HG03025 (cell line): Measurements from ENCODE around the gene TRABD2B.

Source experiments
- ATAC-seq: cut with Tn5 transposase; IDR thresholded peaks from one replicate; pipeline ENCODE4 v1.9.1; 2021; ENCODE audit warnings: mild to moderate bottlenecking, moderate library complexity; ENCODE audit not compliant: unreplicated experiment, low FRiP score

Gene TRABD2B

DNA sequence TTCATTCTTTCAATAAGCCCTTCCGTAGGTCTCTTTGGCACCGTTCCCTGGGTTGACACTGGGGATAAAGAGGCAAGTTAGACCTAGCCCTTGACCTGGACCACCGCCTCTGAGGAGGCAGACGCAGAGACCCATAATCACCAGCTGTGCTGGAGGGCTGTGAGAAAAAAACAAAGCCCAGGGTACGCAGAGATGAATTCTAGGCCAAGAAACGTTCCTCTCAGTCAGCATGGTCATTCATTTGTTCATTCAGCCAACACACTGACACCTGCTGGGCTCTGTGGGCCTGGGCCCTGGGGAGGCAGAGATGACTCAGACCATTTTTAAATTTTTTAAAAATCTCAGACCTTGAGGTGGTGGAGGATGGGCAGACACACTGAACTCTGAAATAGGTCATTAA, 26.3 kb upstream of the TRABD2B start:
- no peak for ATAC-seq

DNA sequence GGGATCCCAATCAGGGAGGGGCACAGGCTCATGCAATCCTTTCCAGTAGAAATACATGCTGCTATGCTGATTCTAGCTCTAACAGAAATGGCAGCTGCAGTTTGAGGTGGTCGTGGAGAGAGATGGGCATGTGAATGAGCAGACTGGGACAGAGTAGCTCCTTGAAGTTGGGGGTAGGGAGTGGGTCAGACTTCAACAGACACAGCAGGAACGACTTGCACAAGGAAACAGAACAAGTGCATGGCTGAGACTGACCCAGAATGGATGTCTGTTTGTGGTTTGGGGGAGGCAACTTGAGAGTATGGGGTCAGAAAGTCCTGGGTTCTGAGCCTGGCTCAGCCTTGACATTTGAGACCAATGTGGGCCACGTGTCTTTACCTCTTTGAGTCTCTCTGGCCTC, 25.1 kb upstream of the TRABD2B start:
- ATAC-seq: no peak

DNA sequence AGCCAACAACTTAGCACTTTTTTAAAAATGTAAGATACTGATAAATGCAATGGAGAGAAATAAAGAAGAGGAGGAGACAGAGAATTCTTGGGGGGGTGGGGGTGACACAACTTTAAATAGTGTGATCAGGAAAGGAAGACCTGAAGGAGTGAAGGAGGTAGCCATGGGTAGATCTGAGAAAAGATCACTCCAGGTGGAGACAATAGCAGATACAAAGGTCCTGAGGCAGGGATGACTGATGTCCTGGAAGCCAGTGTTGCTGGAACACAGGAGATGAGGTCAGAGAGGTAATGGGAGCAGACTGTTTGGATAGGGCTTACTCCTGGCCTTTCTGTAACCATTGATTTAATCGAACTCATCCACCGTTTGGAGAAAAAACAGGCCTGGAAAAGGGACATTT, 24.6 kb upstream of the TRABD2B start:
- ATAC-seq: no peak

DNA sequence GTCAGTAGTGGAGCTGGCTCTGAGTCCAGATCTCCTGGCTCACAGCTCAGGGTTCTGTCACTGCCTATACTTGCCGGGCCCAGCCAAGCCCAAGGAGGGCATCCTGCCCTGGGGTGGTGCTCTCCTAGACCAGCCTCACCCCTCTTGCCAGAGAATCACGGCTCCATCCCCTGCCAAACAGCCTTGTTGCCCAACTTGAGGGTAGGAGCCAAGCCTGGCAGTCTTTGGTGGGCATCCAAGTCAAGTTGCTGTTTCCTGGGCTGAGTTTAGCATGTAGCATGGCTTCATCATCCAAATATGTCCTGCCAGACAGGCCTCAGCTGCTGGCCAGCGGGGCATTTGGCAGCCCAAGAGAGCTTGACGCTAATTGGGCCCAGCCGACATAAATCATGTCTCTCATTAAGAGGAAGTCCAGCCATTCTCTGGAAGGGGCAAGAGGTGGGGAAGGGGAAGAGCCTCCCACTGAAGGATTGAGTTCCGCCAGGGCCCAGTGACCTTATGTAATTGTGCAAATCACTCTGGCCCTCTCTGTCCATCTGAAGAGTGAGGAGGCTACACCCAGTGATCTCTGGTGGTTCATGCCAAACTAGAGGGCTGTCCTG, 22.6 kb upstream of the TRABD2B start:
- no peak for ATAC-seq

DNA sequence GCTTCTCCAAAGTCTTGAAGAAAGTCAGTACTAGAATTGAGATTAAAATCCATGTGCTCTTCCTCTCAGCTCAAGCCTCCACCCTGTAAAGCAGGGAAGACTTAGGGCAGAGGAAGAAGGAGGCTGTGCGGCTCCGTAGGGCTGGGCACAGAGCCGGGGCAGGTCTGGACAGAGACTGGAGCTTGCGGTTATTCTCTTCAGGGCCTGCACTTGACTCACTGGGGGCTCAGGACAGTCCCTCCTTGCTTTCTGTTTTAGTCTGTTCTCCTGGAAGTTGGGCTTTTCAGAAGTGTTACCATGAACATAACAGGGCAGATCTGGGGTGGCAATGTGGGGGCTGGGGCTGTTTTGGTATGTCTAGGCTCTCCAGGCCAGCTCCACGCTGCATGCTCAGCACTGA, 21.6 kb upstream of the TRABD2B start:
- no peak for ATAC-seq

DNA sequence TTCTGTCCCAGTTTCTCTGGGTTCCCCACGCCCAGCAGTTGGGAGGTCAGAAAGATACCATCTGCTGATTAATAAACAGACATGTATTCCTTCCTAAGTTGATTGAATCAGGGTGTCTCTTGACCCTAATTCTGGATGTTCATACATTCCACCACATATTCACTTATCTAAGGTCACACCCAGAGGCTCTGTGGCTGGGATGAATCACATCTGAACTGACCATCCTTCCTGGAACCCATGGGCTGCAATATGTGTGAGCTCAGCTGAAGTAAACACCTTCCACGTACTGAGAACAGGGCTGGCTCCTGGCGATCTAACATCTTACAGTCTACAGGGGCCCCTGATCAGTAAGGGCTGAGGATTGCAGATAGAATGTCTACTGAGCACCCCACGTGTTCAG, 20.5 kb upstream of the TRABD2B start:
- ATAC-seq: no peak

DNA sequence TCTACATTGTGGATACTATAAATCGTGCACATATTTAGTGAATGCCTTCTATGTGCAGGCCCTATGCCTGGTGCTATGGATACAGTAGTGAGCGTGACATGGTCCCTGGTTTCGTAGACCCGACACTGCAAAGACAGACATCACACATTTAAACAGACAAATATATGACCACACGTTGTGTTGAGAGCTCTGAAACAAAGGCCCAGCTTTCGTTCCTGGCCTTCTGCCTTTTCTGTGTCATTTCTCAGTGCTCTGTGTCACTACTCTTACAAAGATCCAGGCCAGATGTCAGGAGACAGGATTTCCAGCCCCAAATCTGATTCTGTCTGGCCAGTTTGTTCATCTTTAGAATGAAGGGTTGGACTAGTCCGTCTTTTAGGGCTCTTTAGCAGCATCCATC, 19.3 kb upstream of the TRABD2B start:
- no peak for ATAC-seq

DNA sequence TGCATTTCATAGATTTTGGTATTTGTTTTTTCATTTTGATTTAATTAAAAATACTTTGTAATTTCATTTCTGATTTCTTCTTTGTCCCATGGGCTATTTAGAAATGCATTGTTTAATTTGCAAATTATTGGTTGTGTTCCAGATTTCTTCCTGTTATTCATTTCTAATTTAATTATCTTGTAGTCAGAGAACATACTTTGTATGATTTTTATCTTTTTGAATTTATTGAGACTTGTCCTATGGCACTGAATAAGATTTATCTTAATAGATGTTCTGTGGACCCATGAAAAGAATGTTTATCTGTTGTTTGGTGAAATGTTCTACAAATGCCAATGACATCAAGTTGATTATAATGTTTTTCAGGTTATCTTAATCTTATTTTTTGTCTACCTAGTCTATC, 16.1 kb upstream of the TRABD2B start:
- ATAC-seq: no peak

DNA sequence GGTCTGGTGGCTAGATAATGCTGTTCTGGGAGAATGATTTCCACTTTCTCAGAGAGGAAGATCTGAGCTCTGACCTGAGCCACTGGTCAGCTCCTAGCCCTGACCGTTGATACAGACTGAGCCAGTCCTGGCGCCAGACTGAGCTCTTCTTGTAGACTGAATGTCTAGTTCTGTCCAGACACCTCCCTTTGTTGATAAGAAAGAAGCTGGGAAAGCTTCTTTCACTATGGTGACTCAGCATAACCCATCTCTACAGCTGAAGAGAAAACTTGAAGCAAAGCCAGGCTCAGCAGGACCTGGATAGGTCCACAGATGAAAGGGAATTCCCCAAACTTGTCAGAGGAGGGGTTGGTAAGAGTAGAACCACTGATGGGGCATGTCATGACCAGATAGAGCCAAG, 9.9 kb upstream of the TRABD2B start:
- ATAC-seq: no peak

DNA sequence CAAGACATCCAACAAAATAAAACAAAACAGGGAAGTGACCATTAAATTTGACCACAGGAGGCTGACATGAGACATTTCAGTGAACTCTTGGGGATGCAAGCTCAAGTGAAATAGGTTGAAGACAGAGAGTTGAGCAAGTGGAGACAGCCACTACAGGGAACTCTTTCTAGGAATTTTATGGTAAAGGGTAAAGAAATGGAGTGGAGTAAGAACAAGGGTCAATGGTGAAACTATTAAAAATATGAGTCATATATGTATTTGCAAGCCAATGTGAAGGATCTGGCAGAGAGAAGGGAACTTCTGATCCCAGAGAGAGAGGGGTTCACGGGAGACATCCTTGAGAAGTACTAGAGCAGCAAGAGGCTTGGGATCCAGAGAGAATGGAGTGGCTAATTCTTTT, 9.1 kb upstream of the TRABD2B start:
- no peak for ATAC-seq

DNA sequence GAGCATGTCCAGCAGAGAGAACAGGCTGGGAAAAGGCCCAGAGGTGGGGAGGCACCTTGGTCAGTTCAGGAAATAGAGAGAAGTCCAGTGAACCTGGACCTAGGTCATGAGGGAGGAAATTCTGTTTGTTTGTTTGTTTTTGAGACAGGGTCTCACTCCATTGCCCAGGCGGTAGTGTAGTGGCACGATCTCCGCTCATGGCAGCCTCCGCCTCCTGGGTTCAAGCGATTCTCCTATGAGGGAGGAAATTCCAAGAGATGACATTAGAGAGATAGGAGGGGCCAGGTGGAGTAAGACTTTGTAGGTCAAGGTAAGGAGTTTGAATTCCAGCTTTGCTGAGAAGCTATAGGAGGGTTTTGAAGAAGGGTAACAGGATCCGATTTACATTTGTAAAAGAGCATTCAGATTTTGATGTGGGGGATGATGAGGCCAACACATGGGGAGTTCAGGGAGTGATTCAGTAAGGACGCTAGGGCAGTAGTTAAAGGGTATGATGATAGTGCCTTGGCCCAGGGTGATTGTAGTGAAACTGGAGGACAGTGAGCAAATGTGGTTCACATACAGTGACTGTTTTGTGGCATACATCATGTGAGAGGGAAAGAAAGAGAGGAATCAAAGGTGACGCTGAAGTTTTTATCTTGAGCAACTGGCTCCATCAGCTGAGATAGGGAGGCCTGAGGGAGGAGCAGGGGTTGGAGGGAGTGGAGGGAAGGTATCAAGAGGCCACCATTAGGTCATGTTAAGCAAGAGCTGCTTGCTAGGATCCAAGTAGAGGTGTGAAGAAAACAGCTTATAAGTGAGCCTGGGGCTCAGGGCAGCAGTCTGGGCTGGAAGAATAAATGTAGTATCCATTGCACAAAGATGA, 8.3 kb upstream of the TRABD2B start:
- ATAC-seq: no peak

DNA sequence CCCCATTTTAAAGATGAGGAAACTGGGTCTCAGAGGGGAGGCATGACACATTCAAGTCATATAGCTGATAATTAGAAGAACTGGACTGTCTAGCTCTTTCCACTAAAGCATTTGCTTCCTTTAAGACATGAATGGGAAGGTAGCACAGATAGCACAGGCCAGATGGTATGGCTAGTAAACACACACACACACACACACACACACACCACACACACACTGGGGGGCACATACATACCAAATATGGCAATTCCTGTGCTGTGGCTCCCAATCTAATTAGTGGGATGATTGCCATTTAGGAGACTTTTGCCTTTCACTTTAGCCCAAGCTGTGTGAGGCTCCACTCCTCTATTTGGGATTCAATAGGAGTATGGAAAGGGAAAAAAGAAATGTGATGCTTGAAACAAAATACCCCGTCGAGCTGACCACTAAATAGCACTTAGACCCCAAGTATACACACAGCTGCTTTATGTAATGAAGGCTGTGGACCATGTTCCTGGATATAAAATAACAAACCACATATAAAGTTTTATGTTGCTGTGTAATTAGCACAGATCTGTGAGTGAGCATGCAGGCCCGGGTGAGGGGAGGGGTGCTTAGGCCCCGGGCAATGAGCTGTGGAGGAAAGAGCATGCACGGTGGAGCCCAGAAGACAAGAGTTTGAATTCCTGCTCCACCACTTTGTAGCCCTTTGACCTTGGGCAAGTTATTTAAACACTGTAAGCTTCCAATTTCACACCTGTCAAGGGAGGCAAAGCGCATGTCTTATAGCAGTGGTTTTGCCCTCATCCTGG, 6.8 kb upstream of the TRABD2B start:
- no peak for ATAC-seq

DNA sequence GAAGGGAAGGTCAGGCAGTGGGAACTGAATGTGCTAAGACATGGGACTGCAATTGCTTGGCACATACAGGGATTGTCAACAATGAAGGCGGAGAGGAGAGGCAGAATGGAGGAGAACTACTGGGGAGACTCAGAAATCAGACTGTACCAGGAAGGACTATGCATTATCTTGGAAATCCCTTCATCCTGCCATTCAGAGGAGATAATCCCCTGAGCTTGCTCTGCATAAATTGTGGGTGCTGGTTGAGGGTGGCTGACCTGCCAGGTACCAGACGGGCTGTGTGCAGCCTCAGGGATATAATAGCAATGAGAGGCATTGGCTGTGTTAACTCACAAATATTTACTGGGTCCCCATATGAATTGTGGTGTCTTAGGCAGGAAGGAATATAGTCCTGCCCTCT, 5.0 kb upstream of the TRABD2B start:
- ATAC-seq: no peak

DNA sequence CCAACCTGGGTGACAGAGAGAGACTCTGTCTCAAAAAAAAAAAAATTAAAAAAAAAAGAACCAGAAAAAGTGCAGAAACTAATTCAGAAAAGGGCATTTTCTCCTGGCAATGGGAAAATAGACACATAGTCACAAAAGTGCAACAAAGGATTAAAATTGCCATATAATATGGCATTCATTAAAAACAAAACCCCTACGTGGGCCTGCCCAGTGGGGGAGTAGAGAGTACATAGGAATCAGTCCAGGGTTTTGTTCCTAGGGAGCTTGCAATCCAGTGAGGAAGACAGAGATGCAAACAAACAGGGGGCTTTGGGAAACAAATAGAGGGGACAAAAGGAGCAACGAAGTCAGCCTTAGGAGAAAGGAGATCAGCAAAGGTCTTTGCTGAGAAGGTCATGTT, 4.5 kb upstream of the TRABD2B start:
- no peak for ATAC-seq

DNA sequence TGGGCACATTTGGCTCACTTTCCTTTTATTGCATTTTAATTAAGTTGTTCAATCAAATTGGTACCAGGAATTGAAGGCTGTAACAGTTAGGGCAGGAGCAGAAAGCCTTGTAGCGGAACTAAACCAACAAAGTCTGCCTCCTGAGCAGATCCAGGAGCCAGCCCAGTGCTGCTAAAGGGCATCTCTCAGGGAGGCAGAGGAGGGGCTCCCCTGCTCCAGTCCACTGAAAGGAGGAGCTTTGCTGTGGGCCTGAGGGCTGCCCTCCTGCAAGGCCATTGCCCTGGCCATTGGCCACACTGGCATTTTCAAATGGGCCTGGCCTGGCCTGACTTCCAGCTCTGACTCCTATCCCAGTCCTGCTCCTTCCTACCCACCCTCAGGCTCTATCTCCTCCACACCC, 3.7 kb upstream of the TRABD2B start:
- no peak for ATAC-seq

DNA sequence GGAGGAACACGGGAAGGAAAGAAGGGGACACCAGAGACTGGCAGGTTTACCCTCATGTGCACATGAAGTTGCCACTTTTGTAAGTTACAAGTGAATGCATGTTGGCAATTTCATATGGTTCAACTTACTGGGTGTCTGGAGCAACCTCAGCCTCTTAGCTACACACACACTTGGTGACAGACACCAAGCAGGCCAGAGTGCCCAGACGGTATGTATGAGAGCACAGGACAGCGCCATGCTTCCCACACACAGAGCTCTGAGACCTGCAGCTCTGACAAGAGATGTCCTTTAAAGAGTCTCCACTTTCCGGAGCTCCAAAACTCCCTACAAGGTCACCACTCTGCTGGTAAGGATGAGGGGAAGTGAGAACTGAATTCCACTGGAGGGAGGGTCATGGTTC, 1.9 kb upstream of the TRABD2B start:
- no peak for ATAC-seq

DNA sequence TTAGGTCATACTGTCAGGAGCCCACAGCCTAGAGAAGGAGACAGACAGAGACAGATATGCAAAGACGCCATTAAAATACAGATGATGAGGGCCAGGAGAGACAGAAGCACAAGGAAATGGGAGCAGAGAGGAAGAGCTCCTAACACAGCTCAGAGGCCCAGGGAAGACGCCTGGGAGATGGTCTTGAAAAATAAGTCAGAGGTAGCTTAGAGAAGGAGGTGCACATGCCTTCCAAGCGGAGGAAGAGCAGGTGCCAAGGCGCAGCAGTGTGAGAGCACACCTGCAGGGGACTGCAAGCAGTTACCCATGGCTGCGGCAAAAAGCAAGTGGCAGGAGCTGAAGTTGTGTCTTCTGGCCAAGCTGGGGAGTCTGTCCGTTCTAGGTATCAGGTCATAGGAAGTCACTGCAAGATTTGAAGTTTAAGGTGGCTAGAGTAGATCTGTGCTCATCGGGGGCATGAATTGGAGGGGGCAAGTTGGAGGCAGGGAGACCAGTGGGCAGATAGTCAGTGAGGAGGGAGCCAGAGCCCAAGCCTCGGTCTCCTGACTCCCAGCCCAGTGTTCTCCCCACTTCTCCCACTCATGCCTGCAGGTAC, 1.3 kb upstream of the TRABD2B start:
- no peak for ATAC-seq

DNA sequence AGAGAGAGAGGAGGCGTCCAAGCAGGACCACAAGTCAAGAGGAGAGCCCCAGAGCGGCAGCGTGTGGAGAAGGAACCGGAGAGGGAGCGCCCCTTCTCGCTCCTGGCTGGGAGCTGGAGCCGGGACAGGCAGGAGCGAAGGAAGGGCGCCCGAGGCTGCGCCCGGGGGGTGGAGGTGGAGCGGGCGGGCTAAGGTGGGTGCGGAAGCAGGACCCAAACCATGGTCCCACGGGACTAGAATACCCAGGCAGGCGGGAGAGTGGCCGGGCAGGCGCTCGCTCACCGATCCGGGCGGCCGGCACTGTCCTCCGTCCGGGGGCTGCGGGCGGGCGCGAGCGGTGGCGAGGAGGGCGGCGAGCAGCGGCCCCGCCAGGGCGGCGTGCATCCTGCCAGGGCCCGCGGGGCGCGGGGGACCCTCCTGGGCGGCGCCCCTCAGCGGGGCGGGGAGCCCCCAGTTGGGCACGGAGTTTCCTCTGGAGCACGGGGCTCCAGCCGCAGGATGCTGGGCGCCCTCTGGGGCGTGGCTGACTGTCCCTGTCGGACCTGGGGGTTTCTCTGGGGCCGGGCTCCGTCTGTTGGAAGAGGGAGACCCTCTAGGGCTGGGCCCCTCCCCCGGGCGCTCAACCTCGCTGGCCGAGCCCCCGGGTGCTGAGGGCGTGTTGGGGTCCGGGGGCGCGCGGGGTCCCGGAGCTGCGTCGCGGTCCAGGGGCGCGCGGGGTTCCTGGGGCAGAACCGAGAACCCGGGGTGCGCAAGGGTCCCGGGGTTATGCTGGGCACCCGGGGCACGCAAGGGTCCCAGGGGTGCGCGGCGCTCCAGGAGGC, 569 bp downstream of the TRABD2B start:
- no peak for ATAC-seq

DNA sequence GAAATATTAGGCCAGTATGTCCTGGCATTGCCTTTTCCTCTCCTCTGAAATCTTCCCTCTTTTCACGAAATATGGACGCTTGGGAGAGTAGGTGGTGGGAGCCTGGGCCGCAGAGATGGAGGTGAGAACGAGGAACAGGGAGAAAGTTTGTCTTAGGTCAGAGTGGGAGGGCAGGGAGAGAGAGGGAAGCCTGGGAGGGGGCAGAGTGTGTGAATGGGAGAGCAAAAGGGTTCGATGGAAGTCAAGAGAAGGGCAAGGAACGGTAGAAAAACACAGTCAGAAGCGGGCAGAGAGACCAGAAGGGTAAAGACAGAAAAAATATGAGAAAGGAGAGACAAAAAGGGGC, 1.2 kb downstream of the TRABD2B start:
- ATAC-seq: no peak

DNA sequence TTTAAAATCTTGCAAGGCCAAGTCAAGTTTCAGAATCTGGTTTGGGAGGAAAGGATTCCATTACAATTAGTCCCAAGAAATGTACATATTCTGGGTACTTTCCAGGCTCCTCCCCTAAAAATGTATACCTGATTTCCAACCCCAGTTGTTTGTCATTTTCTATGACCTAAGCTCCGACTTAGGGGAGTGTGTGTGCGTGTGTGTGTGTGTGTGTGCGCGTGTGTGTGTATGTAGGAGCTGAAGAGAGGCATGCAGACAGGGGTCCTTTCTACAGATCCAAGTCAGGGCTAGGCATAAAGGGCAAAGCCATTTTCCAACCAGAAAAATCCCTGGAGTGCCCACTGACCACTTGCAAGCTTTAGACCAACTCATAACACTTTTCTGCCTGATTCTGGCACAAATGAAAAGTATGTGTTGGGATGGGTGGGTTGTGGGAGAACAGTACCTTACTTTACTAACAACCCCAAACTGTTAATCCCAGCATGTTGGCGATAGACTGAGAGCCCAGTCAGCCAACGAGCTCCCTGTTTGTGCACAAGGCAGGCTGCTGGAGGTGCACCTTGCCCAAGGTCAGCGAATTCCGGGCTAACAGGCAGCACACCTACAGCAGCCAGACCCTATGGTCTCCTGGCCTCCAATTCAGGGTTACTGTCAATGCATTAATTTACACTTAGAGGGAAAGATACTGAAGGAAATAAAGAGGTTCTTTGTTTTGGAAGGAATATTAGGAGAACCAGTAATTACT, 1.7 kb downstream of the TRABD2B start:
- ATAC-seq: no peak
